ENCODE results near the gene PTHLH. TPM values are rescaled to one million over a fixed set of nuclear protein-coding genes. Genes with fewer than 3 reads are reported as not detected.

The PTHLH gene
- total and polyA plus RNA-seq, 10 of the 15 experiments (the other 5 are each of a cell fraction or from before 2014, with no cell fraction given), result 0.08 to 0.12 TPM; not detected in 8

DNA sequence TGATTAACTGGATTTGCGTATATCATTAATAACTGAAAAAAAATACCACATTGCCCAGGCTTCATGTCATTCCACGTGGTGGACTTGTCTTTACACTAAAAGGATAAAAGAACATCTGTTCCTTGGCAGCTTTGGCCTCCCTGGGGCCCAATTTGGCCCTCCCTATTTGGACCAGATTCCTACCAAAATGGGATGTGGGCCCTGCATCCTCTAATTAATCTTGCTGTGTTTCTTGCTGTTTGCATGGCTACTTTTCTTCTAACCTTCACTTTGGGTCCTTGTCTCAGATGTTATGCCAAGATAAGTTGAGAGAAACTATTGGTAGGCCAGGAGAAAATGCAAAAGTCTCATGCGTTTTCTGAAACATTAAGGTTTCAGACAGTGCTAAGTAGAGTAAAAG lies 57.5 kb downstream of the PTHLH start:
- 31% methylated on average over 3 of the region's 3 CpGs for WGBS (ENCODE audit: insufficient coverage, insufficient replicate concordance, low lambda C conversion rate, missing lambda C conversion rate)
- Histone ChIP-seq H3K36me3 (ENCODE audit: control insufficient read depth in 2 of 2, insufficient read depth in 2 of 2, low read length in 1 of 2) (no peaks in the 10 kb centered on the region), H3K9ac (ENCODE audit: control insufficient read depth, insufficient read depth, low read length) (no peak overlapping the region), H3K4me2 (ENCODE audit: control insufficient read depth, insufficient read depth) (no peak overlapping the region), H3K27me3 (replicated peaks in 1 of 2; ENCODE audit: control insufficient read depth in 2 of 2, insufficient read depth in 2 of 2, low read length in 1 of 2) (no peaks in the 10 kb centered on the region), H3K4me3 (no peak overlapping the region), H4K20me1 (ENCODE audit: control insufficient read depth, insufficient read depth) (no peaks in the 10 kb centered on the region), H3K4me1 (ENCODE audit: control insufficient read depth, insufficient read depth, low read length) (peaks cover 6% of the 10 kb centered on the region; the same call in 1 of the 2 replicates), H2AFZ (ENCODE audit: control insufficient read depth, low read depth, low read length) (no peak overlapping the region), H3K9me3 (replicated peaks; ENCODE audit: control insufficient read depth, insufficient read depth, low read length) (no peaks in the 10 kb centered on the region; the same call in 2 of the 3 replicates), H3K79me2 (ENCODE audit: control insufficient read depth, insufficient read depth, low read length) (no peaks in the 10 kb centered on the region), H3K27ac (ENCODE audit: control insufficient read depth, insufficient read depth) (no peak overlapping the region)
- ATAC-seq (no peak), FAIRE-seq (no peak), DNase-seq (ENCODE audit: low read depth, low spot score) (no peak)
- TF ChIP-seq, protein P1, sequence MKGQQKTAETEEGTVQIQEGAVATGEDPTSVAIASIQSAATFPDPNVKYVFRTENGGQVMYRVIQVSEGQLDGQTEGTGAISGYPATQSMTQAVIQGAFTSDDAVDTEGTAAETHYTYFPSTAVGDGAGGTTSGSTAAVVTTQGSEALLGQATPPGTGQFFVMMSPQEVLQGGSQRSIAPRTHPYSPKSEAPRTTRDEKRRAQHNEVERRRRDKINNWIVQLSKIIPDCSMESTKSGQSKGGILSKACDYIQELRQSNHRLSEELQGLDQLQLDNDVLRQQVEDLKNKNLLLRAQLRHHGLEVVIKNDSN (IDR thresholded peaks at IDR 0.05; ENCODE audit: borderline replicate concordance, extremely low read length, insufficient read depth, low read depth, low read length), result no peak
- no peak for TF ChIP-seq SMAD5 (IDR thresholded peaks at IDR 0.05; ENCODE audit: low read depth)
- no peak for TF ChIP-seq CHD4 (IDR thresholded peaks at IDR 0.05)
- no peak for TF ChIP-seq NRF1 (conservative IDR thresholded peaks at IDR 0.05; ENCODE audit: low read depth, low read length)
- no peak for TF ChIP-seq FOS (IDR thresholded peaks at IDR 0.05; ENCODE audit: borderline replicate concordance, extremely low read depth, insufficient read length)
- TF ChIP-seq, protein P2, sequence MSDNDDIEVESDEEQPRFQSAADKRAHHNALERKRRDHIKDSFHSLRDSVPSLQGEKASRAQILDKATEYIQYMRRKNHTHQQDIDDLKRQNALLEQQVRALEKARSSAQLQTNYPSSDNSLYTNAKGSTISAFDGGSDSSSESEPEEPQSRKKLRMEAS (IDR thresholded peaks at IDR 0.05; ENCODE audit: low read depth, low read length), result no peak
- TF ChIP-seq GABPA (IDR thresholded peaks at IDR 0.05; ENCODE audit: low read depth), result no peak
- TF ChIP-seq, protein P3, sequence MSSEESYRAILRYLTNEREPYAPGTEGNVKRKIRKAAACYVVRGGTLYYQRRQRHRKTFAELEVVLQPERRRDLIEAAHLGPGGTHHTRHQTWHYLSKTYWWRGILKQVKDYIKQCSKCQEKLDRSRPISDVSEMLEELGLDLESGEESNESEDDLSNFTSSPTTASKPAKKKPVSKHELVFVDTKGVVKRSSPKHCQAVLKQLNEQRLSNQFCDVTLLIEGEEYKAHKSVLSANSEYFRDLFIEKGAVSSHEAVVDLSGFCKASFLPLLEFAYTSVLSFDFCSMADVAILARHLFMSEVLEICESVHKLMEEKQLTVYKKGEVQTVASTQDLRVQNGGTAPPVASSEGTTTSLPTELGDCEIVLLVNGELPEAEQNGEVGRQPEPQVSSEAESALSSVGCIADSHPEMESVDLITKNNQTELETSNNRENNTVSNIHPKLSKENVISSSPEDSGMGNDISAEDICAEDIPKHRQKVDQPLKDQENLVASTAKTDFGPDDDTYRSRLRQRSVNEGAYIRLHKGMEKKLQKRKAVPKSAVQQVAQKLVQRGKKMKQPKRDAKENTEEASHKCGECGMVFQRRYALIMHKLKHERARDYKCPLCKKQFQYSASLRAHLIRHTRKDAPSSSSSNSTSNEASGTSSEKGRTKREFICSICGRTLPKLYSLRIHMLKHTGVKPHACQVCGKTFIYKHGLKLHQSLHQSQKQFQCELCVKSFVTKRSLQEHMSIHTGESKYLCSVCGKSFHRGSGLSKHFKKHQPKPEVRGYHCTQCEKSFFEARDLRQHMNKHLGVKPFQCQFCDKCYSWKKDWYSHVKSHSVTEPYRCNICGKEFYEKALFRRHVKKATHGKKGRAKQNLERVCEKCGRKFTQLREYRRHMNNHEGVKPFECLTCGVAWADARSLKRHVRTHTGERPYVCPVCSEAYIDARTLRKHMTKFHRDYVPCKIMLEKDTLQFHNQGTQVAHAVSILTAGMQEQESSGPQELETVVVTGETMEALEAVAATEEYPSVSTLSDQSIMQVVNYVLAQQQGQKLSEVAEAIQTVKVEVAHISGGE (CRISPR knock-in tag; IDR thresholded peaks at IDR 0.05), result no peak
- no peak for TF ChIP-seq SRF (IDR thresholded peaks at IDR 0.05; ENCODE audit: low read depth in 2 of 2, low read length in 2 of 2)
- TF ChIP-seq MXI1 (IDR thresholded peaks at IDR 0.05; ENCODE audit: low read depth, low read length), result no peak
- no peak for TF ChIP-seq CBX3 (IDR thresholded peaks at IDR 0.05; ENCODE audit: borderline replicate concordance, low read depth)
- no peak for TF ChIP-seq ZNF24 (IDR thresholded peaks at IDR 0.05)
- in situ Hi-C loops (cut with MboI), result no loop called here
- no TSS peak for BruUV-seq (replicated peaks)
- intact Hi-C loops (cut with micrococcal nuclease; ENCODE audit: unreplicated experiment), result no loop called here
- RAD21 ChIA-PET (ENCODE audit: unreplicated experiment), result no interaction called here
- POLR2A ChIA-PET, result no interaction called here
- SMC1A ChIA-PET (ENCODE audit: uncharacterized antibody, unreplicated experiment), result no interaction called here
- CTCF ChIA-PET, result no interaction called here

All from GM12878 (cell line).